H1 (cell line): ENCODE data around the gene USP20. TPM values are rescaled to one million over a fixed set of nuclear protein-coding genes. Genes with fewer than 3 reads are reported as not detected.

ENCODE experiments used
- CTCF ChIA-PET: fragments of 300-600 bp; sonication (Branson Sonifier 250); formaldehyde crosslinking; loops from one replicate; lab custom pipeline; 2021; ENCODE audit not compliant: partially characterized antibody; lab: Charles Lee
- POLR2A ChIA-PET: fragments of 300-600 bp; sonication (Branson Sonifier 250); formaldehyde crosslinking; loops from one replicate; lab custom pipeline; 2021; ENCODE audit warnings: inconsistent platforms; ENCODE audit not compliant: partially characterized antibody; lab: Charles Lee
- DNase-seq, 2 experiments: peaks; one replicate each; pipeline versions ENCODE4 v3.0.0 to v3.0.0-alpha.2; 2010 to 2022; ENCODE audit warnings: low spot score in 2 of 2, low read depth in 1 of 2, mixed read lengths in 1 of 2
- FAIRE-seq: peaks from 2 replicates; lab custom pipeline; 2011; peaks lifted over from hg19 to GRCh38; lab: Jason Lieb, UNC
- H2AFZ ChIP-seq: 2 replicates; pipeline ENCODE4 v1.8.1; 2012; ENCODE audit warnings: low read length, inconsistent platforms
- H2AK5ac ChIP-seq: 2 replicates; pipeline ENCODE4 v1.6.1; 2013; ENCODE audit warnings: low read depth, low read length
- H2BK120ac ChIP-seq: replicated peaks from 2 replicates; pipeline ENCODE3; 2013; ENCODE audit warnings: low read depth, low read length, inconsistent platforms
- H2BK12ac ChIP-seq: 2 replicates; pipeline ENCODE4 v1.6.1; 2013; ENCODE audit warnings: low read depth, low read length
- H2BK15ac ChIP-seq: 2 replicates; pipeline ENCODE4 v1.6.1; 2013; ENCODE audit warnings: low read length
- H2BK20ac ChIP-seq: 2 replicates; pipeline ENCODE4 v1.6.1; 2013; ENCODE audit warnings: low read length
- H2BK5ac ChIP-seq: 2 replicates; pipeline ENCODE4 v1.6.1; 2013; ENCODE audit warnings: low read depth, low read length
- H3K14ac ChIP-seq: 2 replicates; pipeline ENCODE4 v1.6.1; 2013; ENCODE audit warnings: inconsistent platforms; ENCODE audit not compliant: insufficient read length
- H3K18ac ChIP-seq: 2 replicates; pipeline ENCODE4 v1.6.1; 2013; ENCODE audit warnings: low read length; ENCODE audit errors: extremely low read depth
- H3K23ac ChIP-seq: 2 replicates; pipeline ENCODE4 v1.6.1; 2013; ENCODE audit warnings: inconsistent platforms; ENCODE audit not compliant: insufficient read length
- H3K23me2 ChIP-seq: 2 replicates; pipeline ENCODE4 v1.6.1; 2013; ENCODE audit warnings: low read depth, low read length
- H3K27ac ChIP-seq: 2 replicates; pipeline ENCODE4 v1.6.1; 2011; ENCODE audit warnings: low read depth, low read length, inconsistent platforms
- H3K27me3 ChIP-seq, 4 experiments: replicated peaks in 1 of 4; 1 replicate in 1 of 4; 2 replicates in 3 of 4; pipeline versions ENCODE4 v1.6.1 to v1.8.1; 2011 to 2013; ENCODE audit warnings: low read length in 3 of 4, mild to moderate bottlenecking in 3 of 4, inconsistent platforms in 2 of 4, mixed read lengths in 2 of 4, moderate library complexity in 1 of 4; ENCODE audit not compliant: control insufficient read depth in 3 of 4, insufficient read depth in 3 of 4; ENCODE audit errors: extremely low read depth in 1 of 4
- H3K36me3 ChIP-seq, 4 experiments: 2 replicates each; pipeline versions ENCODE4 v1.6.1 to v1.8.1; 2011 to 2013; ENCODE audit warnings: mild to moderate bottlenecking in 4 of 4, low read length in 3 of 4, moderate library complexity in 2 of 4, control low read depth in 1 of 4, inconsistent platforms in 1 of 4; ENCODE audit not compliant: insufficient read depth in 4 of 4, control insufficient read depth in 2 of 4
- H3K4ac ChIP-seq: replicated peaks from 2 replicates; pipeline ENCODE3; 2013; ENCODE audit warnings: low read length, low read depth, mixed read lengths, inconsistent platforms; ENCODE audit not compliant: insufficient read length
- H3K4me1 ChIP-seq, 4 experiments: replicated peaks in 1 of 4; 1 replicate in 1 of 4; 2 replicates in 3 of 4; pipeline versions ENCODE4 v1.6.1 to v1.8.1; 2011 to 2013; ENCODE audit warnings: low read length in 3 of 4, inconsistent platforms in 2 of 4, mixed read lengths in 1 of 4; ENCODE audit not compliant: insufficient read depth in 4 of 4, control insufficient read depth in 3 of 4
- H3K4me2 ChIP-seq, 2 experiments: 2 replicates each; pipeline versions ENCODE4 v1.6.1 to v1.8.1; 2011 to 2013; ENCODE audit warnings: low read depth in 2 of 2, low read length in 2 of 2, control low read depth in 1 of 2, inconsistent platforms in 1 of 2, mild to moderate bottlenecking in 1 of 2; ENCODE audit not compliant: insufficient read depth in 1 of 2
- H3K4me3 ChIP-seq, 4 experiments: fragments of 200-600, 300-600 bp in 1 of 4; sonication (generic), shearing (Covaris generic), sonication (Bioruptor Twin) in 1 of 4; 2 replicates each; pipeline versions ENCODE4 v1.5.1 to v1.8.1; 2011 to 2016; ENCODE audit warnings: low read length in 4 of 4, low read depth in 3 of 4, control low read depth in 2 of 4, inconsistent platforms in 2 of 4, mild to moderate bottlenecking in 2 of 4, mixed read lengths in 1 of 4, moderate library complexity in 1 of 4; ENCODE audit not compliant: insufficient read depth in 2 of 4; ENCODE audit errors: extremely low read depth in 1 of 4
- H3K56ac ChIP-seq: replicated peaks from 2 replicates; pipeline ENCODE3; 2013; ENCODE audit warnings: low read depth, mild to moderate bottlenecking, mixed read lengths, low read length, inconsistent platforms; ENCODE audit not compliant: insufficient read length
- H3K79me1 ChIP-seq: 2 replicates; pipeline ENCODE4 v1.6.1; 2013; ENCODE audit warnings: low read depth, low read length, control low read depth
- H3K79me2 ChIP-seq, 2 experiments: 2 replicates each; pipeline versions ENCODE4 v1.6.1 to v1.8.1; 2012 to 2013; ENCODE audit warnings: low read length in 2 of 2, mild to moderate bottlenecking in 2 of 2, inconsistent platforms in 1 of 2; ENCODE audit not compliant: insufficient read depth in 2 of 2, control insufficient read depth in 1 of 2
- H3K9ac ChIP-seq, 4 experiments: replicated peaks in 1 of 4; 1 replicate in 1 of 4; 2 replicates in 3 of 4; pipeline versions ENCODE4 v1.6.1 to v1.8.1; 2011 to 2013; ENCODE audit warnings: low read depth in 3 of 4, low read length in 3 of 4, control low read depth in 2 of 4, mild to moderate bottlenecking in 2 of 4, moderate library complexity in 2 of 4, inconsistent platforms in 1 of 4; ENCODE audit errors: extremely low read depth in 1 of 4
- H3K9me3 ChIP-seq, 2 experiments: 2 replicates each; pipeline versions ENCODE4 v1.6.1 to v1.8.1; 2012 to 2013; ENCODE audit warnings: mild to moderate bottlenecking in 2 of 2, moderate library complexity in 2 of 2, control low read depth in 1 of 2, inconsistent platforms in 1 of 2, low read depth in 1 of 2, low read length in 1 of 2, mixed read lengths in 1 of 2; ENCODE audit not compliant: insufficient read depth in 2 of 2
- H4K20me1 ChIP-seq, 2 experiments: replicated peaks in 1 of 2; 2 replicates each; pipeline versions ENCODE3 to v1.8.1; 2011 to 2013; ENCODE audit warnings: inconsistent platforms in 2 of 2, low read length in 2 of 2, mild to moderate bottlenecking in 1 of 2; ENCODE audit not compliant: insufficient read depth in 2 of 2, control insufficient read depth in 1 of 2
- H4K5ac ChIP-seq: 2 replicates; pipeline ENCODE4 v1.6.1; 2013; ENCODE audit warnings: low read length, low read depth, mixed read lengths, inconsistent platforms; ENCODE audit not compliant: insufficient read length
- H4K8ac ChIP-seq: 2 replicates; pipeline ENCODE4 v1.8.0; 2013; ENCODE audit warnings: mild to moderate bottlenecking, moderate library complexity, low read length, inconsistent platforms; ENCODE audit not compliant: insufficient read depth; ENCODE audit errors: extremely low read depth
- H4K91ac ChIP-seq: replicated peaks from 2 replicates; pipeline ENCODE3; 2013; ENCODE audit warnings: low read length, mixed read lengths, inconsistent platforms; ENCODE audit not compliant: insufficient read length
- GABPA ChIP-seq: IDR thresholded peaks from 2 replicates; pipeline ENCODE4 v1.6.1; 2011; ENCODE audit warnings: mild to moderate bottlenecking, low read length, moderate library complexity, borderline replicate concordance; ENCODE audit not compliant: insufficient read depth
- WGBS, 2 experiments: shearing (Covaris generic) in 1 of 2; methylation state at CpG; one replicate each; pipeline versions ENCODE4 v1.1.6 to v1.1.7; 2013 to 2015; ENCODE audit warnings: low lambda C conversion rate in 2 of 2, mixed read lengths in 2 of 2, inconsistent platforms in 1 of 2, low coverage in 1 of 2, missing lambda C conversion rate in 1 of 2; ENCODE audit not compliant: insufficient replicate concordance in 2 of 2, insufficient coverage in 1 of 2, insufficient read length in 1 of 2; ENCODE audit errors: extremely low coverage in 1 of 2, missing lambda C conversion rate in 1 of 2; 5-methylcytosine and 5-hydroxymethylcytosine counted together
- polyA plus RNA-seq, 7 experiments: library from polyadenylated mRNA; depleted of rRNA in 3 of 7; stranded (reverse) in 5 of 7; unstranded in 2 of 7; fragments of >200 nt in 5 of 7; fragments of 200-250 nt in 2 of 7; gene quantifications; 1 replicate in 5 of 7; 2 replicates in 1 of 7; 4 replicates in 1 of 7; pipeline versions ENCODE4 v1.2.1 to v1.2.3, GENCODE V29; 2011 to 2013; ENCODE audit warnings: missing spikeins in 2 of 7, mixed read lengths in 2 of 7
- total RNA-seq: library from RNA; stranded (reverse); fragmentation: NEBNext Ultra II Directional; extraction: Animal tissue kit (Norgen Biotek cat#: 25700); gene quantifications from 2 replicates; pipeline ENCODE4 v1.2.1, GENCODE V29; 2021

Gene USP20
- total and polyA plus RNA-seq, 2 of the 8 experiments (the other 6 are each of a cell fraction or from before 2014, with no cell fraction given), result 13.4 to 23.0 TPM

GRCh38 chr9:129889122-129889940 is 54.1 kb downstream of the USP20 start:
- CTCF ChIA-PET, result interaction anchor here (1.3 to 1.8 kb wide), 2 partner anchors 13 to 160 kb away, joined by 3 to 5 read pairs; no protein-coding TSS in a partner anchor
- TF ChIP-seq GABPA, result no peak

More at GRCh38 chr9:129889122-129889940, 54.1 kb downstream of the USP20 start:
- Histone ChIP-seq H3K4ac (peak overlapping the region; percentile 94), H2BK20ac (peak overlapping the region; percentile 97), H3K4me3 (peak overlapping the region in 2 of 4 experiments; percentile 17 to 51; a peak in 5 of 8 replicates), H3K9ac (0 out of 7 replicates have a peak overlapping the region, but pooled peaks of 1 of the 4 experiments have one; percentile 6), H2BK5ac (peak overlapping the region; percentile 96), H4K20me1 (no peaks in the 10 kb centered on the region), H3K23me2 (peaks cover 11% of the 10 kb centered on the region), H4K8ac (peak overlapping the region; percentile 73; the same call in 1 of the 2 replicates), H2BK120ac (peak overlapping the region; percentile 83), H3K18ac (peak overlapping the region; percentile 100), H3K27me3 (no peaks in the 10 kb centered on the region), H3K23ac (no peak overlapping the region), H2AFZ (no peak overlapping the region), H4K91ac (peak overlapping the region; percentile 98), H4K5ac (no peak overlapping the region), H2BK15ac (peak overlapping the region; percentile 99), H3K4me1 (peaks cover 0 to 25% (median 21%) of the 10 kb centered on the region in 4 experiments; a peak in 6 of 7 replicates), H2BK12ac (peak overlapping the region; percentile 100), H3K79me1 (no peaks in the 10 kb centered on the region), H3K79me2 (no peaks in the 10 kb centered on the region), H3K36me3 (no peaks in the 10 kb centered on the region), H2AK5ac (peak overlapping the region; percentile 92), H3K27ac (peak overlapping the region; percentile 56; the same call in 1 of the 2 replicates), H3K9me3 (no peaks in the 10 kb centered on the region), H3K4me2 (peak overlapping the region; percentile 72 to 92), H3K56ac (peak overlapping the region; percentile 52), H3K14ac (no peak overlapping the region)
- 73% methylated on average over 29 of the region's 31 CpGs; no CpG with 5 or more reads in 1 of the 2 experiments for WGBS, 2 experiments
- FAIRE-seq (no peak), DNase-seq (no peak)
- POLR2A ChIA-PET, result interaction anchor here (0.7 to 1.3 kb wide), 3 partner anchors 13 to 164 kb away, joined by 3 to 4 read pairs (median 3); no protein-coding TSS in a partner anchor
